Measurements from ENCODE around the gene SEPTIN12. TPM values are rescaled to one million over a fixed set of nuclear protein-coding genes. Genes with fewer than 3 reads are reported as not detected.
A peak's percentile ranks its signal among the peaks of the same experiment; 100 is the strongest.
"Not testable (repeated sequence)": the region's sequence is repeated elsewhere in the genome, so short reads cannot be mapped to it uniquely, and the experiment has no call there.

SEPTIN12 gene
- total RNA-seq, 6 experiments from 2014 or later: not detected

GRCh38 chr16:4745274-4745569 is 42.9 kb downstream of the SEPTIN12 start:
- Histone ChIP-seq H3K27ac (no peak overlapping the region), H3K27me3 (no peaks in the 10 kb centered on the region), H3K36me3 (no peaks in the 10 kb centered on the region), H3K4me1 (no peaks in the 10 kb centered on the region), H3K4me3 (no peak overlapping the region), H3K9me3 (no peaks in the 10 kb centered on the region)
- WGBS (ENCODE audit: insufficient coverage, low coverage, low lambda C conversion rate, missing lambda C conversion rate): no CpG with 5 or more reads among the region's 3 CpGs
- no peak for ATAC-seq
- DNase-seq: no peak
- intact Hi-C loops (cut with DNase I): no loop called here
- TF ChIP-seq CTCF (IDR thresholded peaks at IDR 0.05): no peak
- TF ChIP-seq POLR2A (IDR thresholded peaks at IDR 0.05): no peak

- DNase-seq (no peak), ATAC-seq (no peak)
- H3K27me3 ChIP-seq: no peaks in the 10 kb centered on the region
- intact Hi-C loops (cut with DNase I): no loop called here
- no peaks in the 10 kb centered on the region for H3K4me1 ChIP-seq
- no peak overlapping the region for H3K4me3 ChIP-seq
- no peaks in the 10 kb centered on the region for H3K9me3 ChIP-seq
- TF ChIP-seq CTCF (IDR thresholded peaks at IDR 0.05): no peak
- no peak for TF ChIP-seq POLR2A (IDR thresholded peaks at IDR 0.05)
- H3K27ac ChIP-seq: no peak overlapping the region
- WGBS (ENCODE audit: insufficient coverage, low coverage, low lambda C conversion rate, missing lambda C conversion rate): 25% methylated on average over 1 of the region's 13 CpGs
- H3K36me3 ChIP-seq: no peaks in the 10 kb centered on the region
Observed at GRCh38 chr16:4744555-4745273, 43.4 kb downstream of the SEPTIN12 start.

- H3K27ac ChIP-seq: no peak overlapping the region
- no peak overlapping the region for H3K4me3 ChIP-seq
- no peaks in the 10 kb centered on the region for H3K9me3 ChIP-seq
- H3K27me3 ChIP-seq: no peaks in the 10 kb centered on the region
- H3K36me3 ChIP-seq: no peaks in the 10 kb centered on the region
- 44% methylated on average over 10 of the region's 14 CpGs for WGBS (ENCODE audit: insufficient coverage, low coverage, low lambda C conversion rate, missing lambda C conversion rate)
- ATAC-seq: peak in 1 of 4 donors; percentile 4
- DNase-seq: no peak
- intact Hi-C loops (cut with DNase I): no loop called here
- TF ChIP-seq CTCF (IDR thresholded peaks at IDR 0.05) (no peak), POLR2A (IDR thresholded peaks at IDR 0.05) (no peak)
- no peaks in the 10 kb centered on the region for H3K4me1 ChIP-seq
Observed at GRCh38 chr16:4743226-4743878, 44.8 kb downstream of the SEPTIN12 start.

GRCh38 chr16:4738370-4738769 is 49.8 kb downstream of the SEPTIN12 start:
- not testable (repeated sequence) for H3K4me1 ChIP-seq, H3K9me3 ChIP-seq, ATAC-seq, H3K4me3 ChIP-seq, H3K27ac ChIP-seq, DNase-seq, H3K27me3 ChIP-seq, H3K36me3 ChIP-seq
- 62% methylated on average over 3 of the region's 5 CpGs for WGBS (ENCODE audit: insufficient coverage, low coverage, low lambda C conversion rate, missing lambda C conversion rate)
- intact Hi-C loops (cut with DNase I): loop anchor here in 1 of 2 donors (10.0 kb wide), 1 partner anchor 216 kb away; the partner anchor contains the start of gene SEC14L5

- WGBS (ENCODE audit: insufficient coverage, low coverage, low lambda C conversion rate, missing lambda C conversion rate): 61% methylated on average over 2 of the region's 15 CpGs
- no peak overlapping the region for H3K4me3 ChIP-seq
- H3K27ac ChIP-seq: no peak overlapping the region
- H3K36me3 ChIP-seq: no peaks in the 10 kb centered on the region
- TF ChIP-seq CTCF (IDR thresholded peaks at IDR 0.05): no peak
- no peak for TF ChIP-seq POLR2A (IDR thresholded peaks at IDR 0.05)
- no peak for DNase-seq
- H3K9me3 ChIP-seq: no peaks in the 10 kb centered on the region
- peaks cover 0 to 11% (median 0%) of the 10 kb centered on the region in 4 donors for H3K4me1 ChIP-seq
- no peak for ATAC-seq
- intact Hi-C loops (cut with DNase I): loop anchor here in 1 of 2 donors (10.0 kb wide), 1 partner anchor 217 kb away; the partner anchor contains the start of gene SEC14L5
- no peaks in the 10 kb centered on the region for H3K27me3 ChIP-seq
Observed at GRCh38 chr16:4737545-4737944, 50.6 kb downstream of the SEPTIN12 start.
